SK-N-MC (cell line): Measurements from ENCODE around the gene KCNMA1.

Experiments used
- EZH2 ChIP-seq: fragments of 200-600 bp; sonication (generic); IDR thresholded peaks from one replicate; pipeline ENCODE4 v1.6.1; 2017; ENCODE audit warnings: antibody characterized with exemption
- FOXP2 ChIP-seq: optimal IDR thresholded peaks from 2 replicates; pipeline ENCODE3; 2011; ENCODE audit warnings: mild to moderate bottlenecking, moderate library complexity; ENCODE audit not compliant: insufficient read depth; ENCODE audit errors: extremely low read length, control extremely low read depth
- POLR2AphosphoS5 ChIP-seq: IDR thresholded peaks from 2 replicates; pipeline ENCODE4 v1.6.1; 2012; ENCODE audit warnings: mild to moderate bottlenecking, low read depth, low read length, borderline replicate concordance

- TF ChIP-seq EZH2, result no peak
- TF ChIP-seq POLR2AphosphoS5, result peak; percentile 61; the same call in 1 of the 2 replicates
- TF ChIP-seq FOXP2, result no peak
Observed at GRCh38 chr10:76961841-76962240, 675.8 kb downstream of the KCNMA1 start.
